Endothelial cell of umbilical vein (primary cell): ENCODE data around the gene PIEZO2. TPM values are rescaled to one million over a fixed set of nuclear protein-coding genes. Genes with fewer than 3 reads are reported as not detected.
A peak's percentile ranks its signal among the peaks of the same experiment; 100 is the strongest.

Experiments used
- BruUV-seq: library from RNA; stranded (reverse); fragments of 400-500 nt; replicated peaks from 2 replicates; lab custom pipeline; 2021; lab: Mats Ljungman, UMichigan
- CTCF ChIA-PET: fragments of 300-600, 350-600 bp; sonication (Branson Sonifier 250); formaldehyde crosslinking; loops from one replicate; lab custom pipeline; 2021; ENCODE audit warnings: antibody characterized with exemption, inconsistent platforms; lab: Charles Lee
- POLR2A ChIA-PET: fragments of 300-600, 350-600 bp; sonication (Branson Sonifier 250); formaldehyde crosslinking; loops from one replicate; lab custom pipeline; 2021; ENCODE audit warnings: antibody characterized with exemption, inconsistent platforms; lab: Charles Lee
- DNase-seq: peaks from one replicate; pipeline ENCODE4 v3.0.0-alpha.2; 2011; ENCODE audit warnings: low read depth, low spot score
- FAIRE-seq: peaks from 2 replicates; lab custom pipeline; 2011; peaks lifted over from hg19 to GRCh38; lab: Jason Lieb, UNC
- H2AFZ ChIP-seq: 2 replicates; pipeline ENCODE4 v1.6.0; 2012; ENCODE audit warnings: low read depth, low read length, control low read depth, inconsistent platforms
- H3K27ac ChIP-seq: 2 replicates; pipeline ENCODE4 v1.5.1; 2011; ENCODE audit warnings: low read depth, mild to moderate bottlenecking, control low read depth, low read length, moderate library complexity; ENCODE audit not compliant: insufficient read depth
- H3K27me3 ChIP-seq, 2 experiments: 2 replicates each; pipeline versions ENCODE4 v1.6.0 to v1.6.1; 2011; ENCODE audit warnings: low read length in 2 of 2, mixed read lengths in 1 of 2; ENCODE audit not compliant: control insufficient read depth in 2 of 2, insufficient read depth in 2 of 2
- H3K36me3 ChIP-seq, 2 experiments: 2 replicates in 1 of 2; 3 replicates in 1 of 2; pipeline ENCODE4 v1.5.1; 2011; ENCODE audit warnings: low read length in 2 of 2, mild to moderate bottlenecking in 1 of 2, moderate library complexity in 1 of 2; ENCODE audit not compliant: control insufficient read depth in 2 of 2, insufficient read depth in 2 of 2; ENCODE audit errors: extremely low read depth in 1 of 2
- H3K4me1 ChIP-seq: 3 replicates; pipeline ENCODE4 v1.5.1; 2011; ENCODE audit warnings: mild to moderate bottlenecking, low read length; ENCODE audit not compliant: control insufficient read depth, insufficient read depth; ENCODE audit errors: extremely low read depth
- H3K4me2 ChIP-seq: 2 replicates; pipeline ENCODE4 v1.6.1; 2011; ENCODE audit warnings: low read length, control low read depth, mixed read lengths; ENCODE audit not compliant: insufficient read depth
- H3K4me3 ChIP-seq, 3 experiments: fragments of 200-600 bp in 1 of 3; sonication (generic), shearing (Covaris generic) in 1 of 3; replicated peaks in 1 of 3; 2 replicates each; pipeline ENCODE4 v1.5.1; 2011 to 2016; ENCODE audit warnings: control low read depth in 3 of 3, low read length in 3 of 3, mild to moderate bottlenecking in 2 of 3, inconsistent platforms in 1 of 3, low read depth in 1 of 3, moderate library complexity in 1 of 3; ENCODE audit not compliant: insufficient read depth in 1 of 3
- H3K79me2 ChIP-seq: 2 replicates; pipeline ENCODE4 v1.6.0; 2012; ENCODE audit warnings: low read length, inconsistent platforms; ENCODE audit not compliant: control insufficient read depth, insufficient read depth
- H3K9ac ChIP-seq: replicated peaks from 2 replicates; pipeline ENCODE3; 2011; ENCODE audit warnings: low read length, control low read depth; ENCODE audit not compliant: insufficient read depth; ENCODE audit errors: extremely low read depth
- H3K9me1 ChIP-seq: replicated peaks from 3 replicates; pipeline ENCODE4 v1.6.0; 2011; ENCODE audit warnings: mild to moderate bottlenecking, low read length; ENCODE audit not compliant: control insufficient read depth, insufficient read depth; ENCODE audit errors: extremely low read depth
- H3K9me3 ChIP-seq: replicated peaks from 2 replicates; pipeline ENCODE4 v1.5.1; 2012; ENCODE audit warnings: low read length, inconsistent platforms; ENCODE audit not compliant: control insufficient read depth, insufficient read depth
- H4K20me1 ChIP-seq: replicated peaks from 2 replicates; pipeline ENCODE3; 2011; ENCODE audit warnings: mild to moderate bottlenecking, low read length; ENCODE audit not compliant: control insufficient read depth, insufficient read depth; ENCODE audit errors: extremely low read depth
- EZH2 ChIP-seq: IDR thresholded peaks from 2 replicates; pipeline ENCODE4 v1.6.1; 2012; ENCODE audit warnings: borderline replicate concordance, low read depth, mild to moderate bottlenecking, moderate library complexity, low read length, inconsistent platforms; ENCODE audit not compliant: severe bottlenecking
- FOS ChIP-seq: IDR thresholded peaks from 2 replicates; pipeline ENCODE4 v1.6.1; 2011; ENCODE audit warnings: mild to moderate bottlenecking, low read length, moderate library complexity, borderline replicate concordance; ENCODE audit not compliant: insufficient read depth
- GATA2 ChIP-seq: IDR thresholded peaks from 2 replicates; pipeline ENCODE4 v1.7.0; 2011; ENCODE audit warnings: low read depth, mild to moderate bottlenecking, moderate library complexity, mixed read lengths, low read length; ENCODE audit not compliant: insufficient read length, insufficient read depth
- JUN ChIP-seq: IDR thresholded peaks from 2 replicates; pipeline ENCODE4 v1.6.1; 2011; ENCODE audit warnings: borderline replicate concordance, low read depth; ENCODE audit not compliant: insufficient read length, insufficient read depth
- MYC ChIP-seq: IDR thresholded peaks from one replicate; pipeline ENCODE4 v1.6.1; 2011; ENCODE audit warnings: mild to moderate bottlenecking, low read depth, low read length
- POLR2A ChIP-seq: IDR thresholded peaks from 2 replicates; pipeline ENCODE4 v1.6.1; 2012; ENCODE audit warnings: low read depth, mild to moderate bottlenecking, control low read depth, low read length
- POLR2AphosphoS5 ChIP-seq: IDR thresholded peaks from 2 replicates; pipeline ENCODE4 v1.6.1; 2012; ENCODE audit warnings: low read depth, mild to moderate bottlenecking, control low read depth, low read length, moderate library complexity; ENCODE audit not compliant: insufficient read depth
- dilution Hi-C: fragments of 300-500 bp; cut with MboI; formaldehyde crosslinking; loops from one replicate; pipeline ENCODE4 v1.15.0; 2019; ENCODE audit warnings: low sequenced_read_pairs; ENCODE audit not compliant: extremely low pct_ligation_motif_present
- intact Hi-C: fragments of 100-400 bp; cut with micrococcal nuclease; formaldehyde crosslinking; loops from one replicate; pipeline ENCODE4 v1.10.0; 2022
- polyA plus RNA-seq, 4 experiments: library from polyadenylated mRNA; depleted of rRNA in 3 of 4; stranded (reverse) in 3 of 4; unstranded in 1 of 4; fragments of >200 nt; gene quantifications; 2 replicates each; pipeline versions ENCODE4 v1.2.1 to v1.2.3, GENCODE V29; 2011 to 2012; ENCODE audit warnings: missing spikeins in 1 of 4
- total RNA-seq: library from RNA; stranded (reverse); gene quantifications from 2 replicates; pipeline ENCODE4 v1.2.3, GENCODE V29; 2021
- TF ChIP-seq, protein P1 (sequence below), 2 donors: IDR thresholded peaks; 1 replicate in 1 of 2; 2 replicates in 1 of 2; pipeline ENCODE4 v1.5.1; 2011; ENCODE audit warnings: low read length in 2 of 2, mild to moderate bottlenecking in 2 of 2, moderate library complexity in 2 of 2, control low read depth in 1 of 2, inconsistent platforms in 1 of 2, low read depth in 1 of 2; ENCODE audit not compliant: insufficient read depth in 1 of 2; ENCODE audit errors: extremely low read depth in 1 of 2
- TF ChIP-seq, protein P2 (sequence below): IDR thresholded peaks from 2 replicates; pipeline ENCODE4 v1.6.1; 2011; ENCODE audit not compliant: insufficient read depth, insufficient read length

The PIEZO2 gene
- total and polyA plus RNA-seq, 2 donors (not counting 3 experiments of a cell fraction or from before 2014, with no cell fraction given), result 1.7 to 11.2 TPM

DNA sequence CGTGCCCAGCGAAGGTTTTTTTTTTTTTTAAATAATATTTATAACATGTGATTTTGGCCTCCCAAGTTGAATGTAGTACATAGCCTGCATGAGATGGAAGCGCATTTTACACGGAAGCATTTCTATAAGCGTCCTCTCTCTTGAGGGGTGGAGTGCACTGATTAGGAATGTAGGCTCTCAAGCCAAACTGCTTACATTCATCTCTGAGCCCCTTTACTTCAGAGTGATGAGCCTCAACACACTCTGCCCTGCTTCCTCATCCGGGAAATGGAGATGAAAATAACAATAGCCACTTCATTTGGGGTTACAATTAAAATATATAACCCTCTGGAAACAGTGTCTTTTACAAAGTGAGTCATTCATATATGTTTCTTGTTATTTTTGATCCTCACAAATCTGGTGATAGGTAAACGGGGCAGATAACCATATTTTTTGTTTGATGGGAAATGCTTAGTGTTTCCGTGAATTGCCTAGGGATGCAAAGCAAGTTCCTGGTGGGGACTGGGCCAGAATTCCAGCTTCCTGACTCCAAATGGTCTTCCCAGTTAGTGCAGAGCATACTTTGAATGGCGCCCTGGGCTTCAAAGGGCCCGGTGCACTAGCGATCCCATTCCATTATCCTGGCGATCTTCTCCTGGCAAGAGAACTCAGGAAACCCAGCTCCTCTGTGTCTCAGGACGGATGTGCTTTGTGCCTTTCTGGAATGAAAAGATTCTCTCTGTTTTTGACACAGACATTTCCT, 124.3 kb downstream of the PIEZO2 start:
- DNase-seq, result peak; percentile 34
- no peaks in the 10 kb centered on the region for H3K27me3 ChIP-seq
- peaks cover 12% of the 10 kb centered on the region for H3K4me1 ChIP-seq
- dilution Hi-C loops (no loop called here), intact Hi-C loops (loop anchor here (1.0 kb wide), 1 partner anchor 20 kb away; no protein-coding TSS in a partner anchor)
- ChIA-PET POLR2A (no interaction called here), CTCF (interaction anchor here (0.8 kb wide), 1 partner anchor 174 kb away, joined by 3 read pairs; no protein-coding TSS in a partner anchor)
- peak overlapping the region; percentile 55 for H2AFZ ChIP-seq
- no peak overlapping the region for H3K4me2 ChIP-seq
- H3K79me2 ChIP-seq, result no peaks in the 10 kb centered on the region
- TF ChIP-seq JUN (no peak), POLR2AphosphoS5 (no peak), POLR2A (no peak), MYC (no peak), FOS (no peak), EZH2 (no peak), GATA2 (no peak)
- TF ChIP-seq, protein P1, sequence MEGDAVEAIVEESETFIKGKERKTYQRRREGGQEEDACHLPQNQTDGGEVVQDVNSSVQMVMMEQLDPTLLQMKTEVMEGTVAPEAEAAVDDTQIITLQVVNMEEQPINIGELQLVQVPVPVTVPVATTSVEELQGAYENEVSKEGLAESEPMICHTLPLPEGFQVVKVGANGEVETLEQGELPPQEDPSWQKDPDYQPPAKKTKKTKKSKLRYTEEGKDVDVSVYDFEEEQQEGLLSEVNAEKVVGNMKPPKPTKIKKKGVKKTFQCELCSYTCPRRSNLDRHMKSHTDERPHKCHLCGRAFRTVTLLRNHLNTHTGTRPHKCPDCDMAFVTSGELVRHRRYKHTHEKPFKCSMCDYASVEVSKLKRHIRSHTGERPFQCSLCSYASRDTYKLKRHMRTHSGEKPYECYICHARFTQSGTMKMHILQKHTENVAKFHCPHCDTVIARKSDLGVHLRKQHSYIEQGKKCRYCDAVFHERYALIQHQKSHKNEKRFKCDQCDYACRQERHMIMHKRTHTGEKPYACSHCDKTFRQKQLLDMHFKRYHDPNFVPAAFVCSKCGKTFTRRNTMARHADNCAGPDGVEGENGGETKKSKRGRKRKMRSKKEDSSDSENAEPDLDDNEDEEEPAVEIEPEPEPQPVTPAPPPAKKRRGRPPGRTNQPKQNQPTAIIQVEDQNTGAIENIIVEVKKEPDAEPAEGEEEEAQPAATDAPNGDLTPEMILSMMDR (IDR thresholded peaks at IDR 0.05; ENCODE audit: extremely low read depth in 1 of 2, insufficient read depth in 1 of 2, low read depth in 1 of 2, low read length in 2 of 2), result no peak
- TF ChIP-seq, protein P2, sequence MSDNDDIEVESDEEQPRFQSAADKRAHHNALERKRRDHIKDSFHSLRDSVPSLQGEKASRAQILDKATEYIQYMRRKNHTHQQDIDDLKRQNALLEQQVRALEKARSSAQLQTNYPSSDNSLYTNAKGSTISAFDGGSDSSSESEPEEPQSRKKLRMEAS, result no peak
- no peaks in the 10 kb centered on the region for H3K9me1 ChIP-seq
- H3K36me3 ChIP-seq, result no peaks in the 10 kb centered on the region
- H4K20me1 ChIP-seq, result no peaks in the 10 kb centered on the region
- no peak overlapping the region for H3K9ac ChIP-seq
- no peaks in the 10 kb centered on the region for H3K9me3 ChIP-seq
- no peak overlapping the region for H3K4me3 ChIP-seq
- FAIRE-seq, result peak; percentile 81
- BruUV-seq, result no TSS peak
- no peak overlapping the region for H3K27ac ChIP-seq
